H9 (cell line): ENCODE data around the gene FA2H. TPM values are rescaled to one million over a fixed set of nuclear protein-coding genes. Genes with fewer than 3 reads are reported as not detected.

Source experiments
- DNase-seq: peaks from one replicate; pipeline ENCODE4 v3.0.0-alpha.2; 2017
- H2AFZ ChIP-seq: one replicate; pipeline ENCODE4 v1.6.1; 2013; ENCODE audit warnings: mild to moderate bottlenecking, low read length, control low read depth, moderate library complexity
- H2AK5ac ChIP-seq: 2 replicates; pipeline ENCODE4 v1.6.1; 2013; ENCODE audit warnings: low read length, control low read depth, mixed read lengths; ENCODE audit not compliant: insufficient read length
- H2BK120ac ChIP-seq: one replicate; pipeline ENCODE4 v1.6.1; 2013; ENCODE audit warnings: low read depth, mild to moderate bottlenecking, low read length, control low read depth, inconsistent platforms; ENCODE audit not compliant: poor library complexity, severe bottlenecking
- H2BK12ac ChIP-seq: 2 replicates; pipeline ENCODE4 v1.6.1; 2013; ENCODE audit warnings: low read length, control low read depth, mixed read lengths, low read depth; ENCODE audit not compliant: insufficient read length
- H2BK15ac ChIP-seq: 2 replicates; pipeline ENCODE4 v1.6.1; 2013; ENCODE audit warnings: low read depth, low read length, control low read depth
- H2BK20ac ChIP-seq: one replicate; pipeline ENCODE4 v1.6.1; 2013; ENCODE audit warnings: low read depth, mild to moderate bottlenecking, low read length, control low read depth, inconsistent platforms; ENCODE audit not compliant: poor library complexity, severe bottlenecking
- H2BK5ac ChIP-seq: 2 replicates; pipeline ENCODE4 v1.6.1; 2013; ENCODE audit warnings: low read length, control low read depth, mixed read lengths; ENCODE audit not compliant: insufficient read length
- H3K14ac ChIP-seq: 2 replicates; pipeline ENCODE4 v1.6.1; 2013; ENCODE audit warnings: low read length, control low read depth; ENCODE audit not compliant: insufficient read depth
- H3K18ac ChIP-seq: 2 replicates; pipeline ENCODE4 v1.6.1; 2013; ENCODE audit warnings: low read depth, mild to moderate bottlenecking, mixed read lengths, low read length, control low read depth; ENCODE audit not compliant: insufficient read length
- H3K23ac ChIP-seq: 2 replicates; pipeline ENCODE4 v1.6.1; 2013; ENCODE audit warnings: low read length, control low read depth, mixed read lengths, low read depth; ENCODE audit not compliant: insufficient read length
- H3K23me2 ChIP-seq: 2 replicates; pipeline ENCODE4 v1.6.1; 2013; ENCODE audit warnings: low read depth, mild to moderate bottlenecking, mixed read lengths, low read length, control low read depth; ENCODE audit not compliant: insufficient read length, poor library complexity, severe bottlenecking
- H3K27ac ChIP-seq: 2 replicates; pipeline ENCODE4 v1.5.1; 2013; ENCODE audit warnings: low read length, control low read depth, mixed read lengths, low read depth; ENCODE audit not compliant: insufficient read length
- H3K27me3 ChIP-seq: 2 replicates; pipeline ENCODE4 v1.6.1; 2013; ENCODE audit warnings: low read length, control low read depth, inconsistent platforms; ENCODE audit not compliant: insufficient read depth
- H3K4ac ChIP-seq: 2 replicates; pipeline ENCODE4 v1.6.1; 2013; ENCODE audit warnings: low read depth, mild to moderate bottlenecking, control low read depth, inconsistent platforms, low read length, moderate library complexity
- H3K4me1 ChIP-seq: 2 replicates; pipeline ENCODE4 v1.6.1; 2013; ENCODE audit warnings: low read length, control low read depth, inconsistent platforms; ENCODE audit not compliant: insufficient read depth
- H3K4me2 ChIP-seq: 2 replicates; pipeline ENCODE4 v1.6.1; 2013; ENCODE audit warnings: low read length, control low read depth, mixed read lengths; ENCODE audit not compliant: insufficient read length, insufficient read depth
- H3K56ac ChIP-seq: 2 replicates; pipeline ENCODE4 v1.6.1; 2013; ENCODE audit warnings: low read depth, mild to moderate bottlenecking, mixed read lengths, low read length, control low read depth; ENCODE audit not compliant: insufficient read length
- H3K79me1 ChIP-seq: 2 replicates; pipeline ENCODE4 v1.6.1; 2013; ENCODE audit warnings: low read depth, mild to moderate bottlenecking, moderate library complexity, low read length, control low read depth, inconsistent platforms; ENCODE audit not compliant: insufficient read depth, poor library complexity, severe bottlenecking
- H3K79me2 ChIP-seq: 2 replicates; pipeline ENCODE4 v1.6.1; 2013; ENCODE audit warnings: low read length, control low read depth, inconsistent platforms; ENCODE audit not compliant: insufficient read depth
- H3K9ac ChIP-seq: 2 replicates; pipeline ENCODE4 v1.6.1; 2013; ENCODE audit warnings: low read length, control low read depth, mixed read lengths; ENCODE audit not compliant: insufficient read length; ENCODE audit errors: extremely low read depth
- H3K9me3 ChIP-seq: one replicate; pipeline ENCODE4 v1.6.1; 2013; ENCODE audit warnings: low read depth, low read length, inconsistent platforms; ENCODE audit not compliant: control insufficient read depth
- H3T11ph ChIP-seq: one replicate; pipeline ENCODE4 v1.6.1; 2013; ENCODE audit warnings: mild to moderate bottlenecking, low read length, control low read depth, inconsistent platforms
- H4K20me1 ChIP-seq: one replicate; pipeline ENCODE4 v1.6.1; 2013; ENCODE audit not compliant: control insufficient read depth, insufficient read length, insufficient read depth
- H4K5ac ChIP-seq: 2 replicates; pipeline ENCODE4 v1.6.1; 2013; ENCODE audit warnings: low read depth, mild to moderate bottlenecking, mixed read lengths, low read length, control low read depth; ENCODE audit not compliant: insufficient read length
- H4K8ac ChIP-seq: replicated peaks from 2 replicates; pipeline ENCODE4 v1.6.1; 2013; ENCODE audit warnings: low read length, control low read depth, mixed read lengths, low read depth; ENCODE audit not compliant: insufficient read length
- H4K91ac ChIP-seq: 2 replicates; pipeline ENCODE4 v1.6.1; 2013; ENCODE audit warnings: low read depth, mild to moderate bottlenecking, moderate library complexity, mixed read lengths, low read length, control low read depth; ENCODE audit not compliant: insufficient read length
- H3K27ac Mint-ChIP-seq, 3 experiments: 2 replicates in 2 of 3; 3 replicates in 1 of 3; pipeline ENCODE4 v1.8.0; 2020 to 2021; ENCODE audit warnings: mixed read lengths in 3 of 3, mild to moderate bottlenecking in 1 of 3, moderate library complexity in 1 of 3
- H3K27me3 Mint-ChIP-seq: 2 replicates; pipeline ENCODE4 v1.8.0; 2021; ENCODE audit warnings: low read depth, mild to moderate bottlenecking, moderate library complexity, mixed read lengths
- H3K36me3 Mint-ChIP-seq, 3 experiments: 2 replicates in 2 of 3; 3 replicates in 1 of 3; pipeline ENCODE4 v1.8.0; 2020 to 2021; ENCODE audit warnings: low read depth in 3 of 3, mixed read lengths in 3 of 3; ENCODE audit not compliant: insufficient read depth in 1 of 3
- H3K4me1 Mint-ChIP-seq, 2 experiments: 2 replicates each; pipeline ENCODE4 v1.8.0; 2020; ENCODE audit warnings: mixed read lengths in 2 of 2
- H3K4me3 Mint-ChIP-seq, 2 experiments: 2 replicates in 1 of 2; 3 replicates in 1 of 2; pipeline ENCODE4 v1.8.0; 2020 to 2021; ENCODE audit warnings: mild to moderate bottlenecking in 2 of 2, mixed read lengths in 2 of 2, moderate library complexity in 1 of 2
- H3K9me3 Mint-ChIP-seq, 2 experiments: 2 replicates in 1 of 2; 3 replicates in 1 of 2; pipeline ENCODE4 v1.8.0; 2020; ENCODE audit warnings: mild to moderate bottlenecking in 2 of 2, mixed read lengths in 2 of 2, moderate library complexity in 1 of 2
- WGBS: extraction: QIAGEN DNeasy Blood & Tissue Kit; methylation state at CpG from one replicate; pipeline ENCODE4 v1.1.7; 2013; ENCODE audit warnings: missing lambda C conversion rate, low lambda C conversion rate, mixed read lengths; ENCODE audit not compliant: insufficient read length; ENCODE audit errors: extremely low coverage; 5-methylcytosine and 5-hydroxymethylcytosine counted together
- total RNA-seq: library from RNA; stranded (reverse); gene quantifications from 2 replicates; pipeline ENCODE4 v1.2.1, GENCODE V29; 2021
- TF ChIP-seq, protein P1 (sequence below): fragments of 200-600 bp; sonication (generic); conservative IDR thresholded peaks from 3 replicates; pipeline ENCODE4 v1.8.0; 2021; ENCODE audit warnings: antibody characterized with exemption, mild to moderate bottlenecking

The FA2H gene
- total RNA-seq, 1 experiment from 2014 or later = 25.1 TPM

DNA sequence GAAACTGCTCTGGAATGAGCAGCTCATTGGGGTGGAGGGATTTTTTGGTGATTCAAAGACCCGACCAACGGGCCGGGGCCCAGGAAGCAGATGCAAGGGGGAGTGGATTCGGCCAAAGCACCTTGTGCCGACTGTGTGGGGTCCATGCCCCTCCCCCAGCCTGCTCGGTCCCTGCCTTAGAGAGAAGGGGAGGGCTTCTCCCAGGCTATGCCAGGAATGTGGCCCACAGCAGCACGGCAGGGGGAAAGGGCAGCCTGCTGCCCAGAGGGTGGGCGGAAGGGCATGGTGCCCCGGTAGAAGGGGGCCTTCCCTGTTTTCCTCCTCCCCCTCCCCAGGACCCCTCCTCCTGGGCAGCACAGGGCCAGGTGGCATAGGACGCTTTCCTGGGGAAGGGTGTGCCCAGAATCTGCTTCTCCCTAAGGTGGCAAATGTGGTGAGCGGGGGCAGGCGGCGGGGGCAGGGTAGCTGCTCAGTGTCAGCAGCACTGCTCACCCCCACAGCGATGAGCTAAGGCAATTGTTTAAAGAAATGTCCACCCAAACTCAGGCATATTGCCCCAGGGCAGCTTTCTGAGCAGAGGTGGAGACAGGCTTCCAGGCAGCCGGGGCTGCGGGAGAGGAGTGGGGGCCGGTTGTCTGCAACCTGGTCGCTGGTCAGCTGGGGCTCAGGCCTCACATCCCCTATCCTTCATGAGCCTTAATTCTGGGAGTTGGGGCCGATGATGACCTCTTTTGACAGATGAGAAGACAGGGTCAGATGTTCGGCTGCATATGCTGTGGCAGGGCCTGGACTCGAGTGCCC lies 40.1 kb downstream of the FA2H start:
- peak; percentile 76 for DNase-seq
- no peak overlapping the region for H4K5ac ChIP-seq
- no peaks in the 10 kb centered on the region for H3K23me2 ChIP-seq
- H2AFZ ChIP-seq = no peak overlapping the region
- Mint-ChIP-seq H3K27me3 (no peaks in the 10 kb centered on the region), H3K27ac (peak overlapping the region in 2 of 3 experiments; percentile 87 to 94; a peak in 5 of 7 replicates), H3K36me3 (peaks cover 0 to 5% (median 0%) of the 10 kb centered on the region in 3 experiments; a peak in 2 of 7 replicates), H3K4me3 (peak overlapping the region in 1 of 2 experiments; percentile 57; a peak in 1 of 5 replicates), H3K9me3 (no peaks in the 10 kb centered on the region; a peak in 1 of 5 replicates), H3K4me1 (peaks cover 44 to 56% of the 10 kb centered on the region in 2 experiments)
- no CpG with 5 or more reads among the region's 21 CpGs for WGBS
- H3K56ac ChIP-seq = no peak overlapping the region
- no peak overlapping the region for H2BK5ac ChIP-seq
- H3K18ac ChIP-seq = peak overlapping the region; percentile 30
- no peaks in the 10 kb centered on the region for H3K9me3 ChIP-seq
- H3K27ac ChIP-seq = no peak overlapping the region
- H3K79me1 ChIP-seq = no peaks in the 10 kb centered on the region
- H3K23ac ChIP-seq = no peak overlapping the region
- H3K9ac ChIP-seq = no peak overlapping the region
- no peak overlapping the region for H2BK12ac ChIP-seq
- TF ChIP-seq, protein P1, sequence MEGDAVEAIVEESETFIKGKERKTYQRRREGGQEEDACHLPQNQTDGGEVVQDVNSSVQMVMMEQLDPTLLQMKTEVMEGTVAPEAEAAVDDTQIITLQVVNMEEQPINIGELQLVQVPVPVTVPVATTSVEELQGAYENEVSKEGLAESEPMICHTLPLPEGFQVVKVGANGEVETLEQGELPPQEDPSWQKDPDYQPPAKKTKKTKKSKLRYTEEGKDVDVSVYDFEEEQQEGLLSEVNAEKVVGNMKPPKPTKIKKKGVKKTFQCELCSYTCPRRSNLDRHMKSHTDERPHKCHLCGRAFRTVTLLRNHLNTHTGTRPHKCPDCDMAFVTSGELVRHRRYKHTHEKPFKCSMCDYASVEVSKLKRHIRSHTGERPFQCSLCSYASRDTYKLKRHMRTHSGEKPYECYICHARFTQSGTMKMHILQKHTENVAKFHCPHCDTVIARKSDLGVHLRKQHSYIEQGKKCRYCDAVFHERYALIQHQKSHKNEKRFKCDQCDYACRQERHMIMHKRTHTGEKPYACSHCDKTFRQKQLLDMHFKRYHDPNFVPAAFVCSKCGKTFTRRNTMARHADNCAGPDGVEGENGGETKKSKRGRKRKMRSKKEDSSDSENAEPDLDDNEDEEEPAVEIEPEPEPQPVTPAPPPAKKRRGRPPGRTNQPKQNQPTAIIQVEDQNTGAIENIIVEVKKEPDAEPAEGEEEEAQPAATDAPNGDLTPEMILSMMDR = no peak
- H4K8ac ChIP-seq = no peak overlapping the region
- H2BK120ac ChIP-seq = no peak overlapping the region
- no peak overlapping the region for H3K4me2 ChIP-seq
- peaks cover 4% of the 10 kb centered on the region; the same call in 1 of the 2 replicates for H3K4me1 ChIP-seq
- no peak overlapping the region for H2BK15ac ChIP-seq
- H3K27me3 ChIP-seq = no peaks in the 10 kb centered on the region
- no peak overlapping the region for H2BK20ac ChIP-seq
- peak overlapping the region; percentile 14; the same call in 1 of the 2 replicates for H3K14ac ChIP-seq
- no peaks in the 10 kb centered on the region for H3K79me2 ChIP-seq
- H3K4ac ChIP-seq = no peak overlapping the region
- H3T11ph ChIP-seq = no peak overlapping the region
- no peak overlapping the region for H2AK5ac ChIP-seq
- no peaks in the 10 kb centered on the region for H4K20me1 ChIP-seq
- H4K91ac ChIP-seq = no peak overlapping the region
